Panc1 (cell line): ENCODE measurements around the gene ZNF20. TPM values are rescaled to one million over a fixed set of nuclear protein-coding genes. Genes with fewer than 3 reads are reported as not detected.

Experiments
- total RNA-seq: library from RNA; stranded (reverse); gene quantifications from one replicate; pipeline ENCODE4 v1.2.1, GENCODE V29; 2021; ENCODE audit not compliant: unreplicated experiment

ZNF20 gene
- total RNA-seq, 1 experiment from 2014 or later, result 4.9 TPM

Other genes with a start within 250 kb of the ZNF20 start
- gene ZNF700, start 215.2 kb downstream of the ZNF20 start, total RNA-seq, result 10.4 TPM
- 0.39 TPM for gene ZNF763, start 175.3 kb downstream of the ZNF20 start, total RNA-seq
- 4.7 TPM for gene ZNF433, start 104.7 kb downstream of the ZNF20 start, total RNA-seq
- 2.1 TPM for gene ZNF878, start 87.4 kb downstream of the ZNF20 start, total RNA-seq
- gene ZNF844, start 75.6 kb downstream of the ZNF20 start, total RNA-seq, result 8.6 TPM
- gene ZNF625, start 16.4 kb upstream of the ZNF20 start, total RNA-seq, result 7.9 TPM
- 4.6 TPM for gene ZNF136, start 22.7 kb upstream of the ZNF20 start, total RNA-seq
- 5.0 TPM for gene ZNF44, start 154.5 kb upstream of the ZNF20 start, total RNA-seq
- gene ZNF563, start 193.3 kb upstream of the ZNF20 start, total RNA-seq, result 2.2 TPM
- 2.5 TPM for gene ZNF442, start 225.3 kb upstream of the ZNF20 start, total RNA-seq